ENCODE measurements around the gene LRRC52.

GRCh38 chr1:165512816-165513215, 31.0 kb upstream of the LRRC52 start:
- TF ChIP-seq MCM7 (IDR thresholded peaks at IDR 0.05) (no peak), U2AF2 (optimal IDR thresholded peaks at IDR 0.05; ENCODE audit: low read depth, low read length) (no peak), ZZZ3 (IDR thresholded peaks at IDR 0.05) (no peak), NFXL1 (CRISPR knock-in tag; IDR thresholded peaks at IDR 0.05) (no peak), RCOR1 (IDR thresholded peaks at IDR 0.05; ENCODE audit: borderline replicate concordance in 1 of 2, low read depth in 2 of 2, low read length in 2 of 2) (no peak), E4F1 (CRISPR knock-in tag; IDR thresholded peaks at IDR 0.05; ENCODE audit: borderline replicate concordance) (no peak), CTCF (IDR thresholded peaks at IDR 0.05 in 2 of 3, conservative IDR thresholded peaks at IDR 0.05 in 1 of 3; ENCODE audit: insufficient read depth in 2 of 3, low read depth in 1 of 3, low read length in 3 of 3) (no peak), HMGXB4 (CRISPR knock-in tag; IDR thresholded peaks at IDR 0.05) (no peak), CBFA2T2 (conservative IDR thresholded peaks at IDR 0.05) (no peak)
- TF ChIP-seq, protein P1, sequence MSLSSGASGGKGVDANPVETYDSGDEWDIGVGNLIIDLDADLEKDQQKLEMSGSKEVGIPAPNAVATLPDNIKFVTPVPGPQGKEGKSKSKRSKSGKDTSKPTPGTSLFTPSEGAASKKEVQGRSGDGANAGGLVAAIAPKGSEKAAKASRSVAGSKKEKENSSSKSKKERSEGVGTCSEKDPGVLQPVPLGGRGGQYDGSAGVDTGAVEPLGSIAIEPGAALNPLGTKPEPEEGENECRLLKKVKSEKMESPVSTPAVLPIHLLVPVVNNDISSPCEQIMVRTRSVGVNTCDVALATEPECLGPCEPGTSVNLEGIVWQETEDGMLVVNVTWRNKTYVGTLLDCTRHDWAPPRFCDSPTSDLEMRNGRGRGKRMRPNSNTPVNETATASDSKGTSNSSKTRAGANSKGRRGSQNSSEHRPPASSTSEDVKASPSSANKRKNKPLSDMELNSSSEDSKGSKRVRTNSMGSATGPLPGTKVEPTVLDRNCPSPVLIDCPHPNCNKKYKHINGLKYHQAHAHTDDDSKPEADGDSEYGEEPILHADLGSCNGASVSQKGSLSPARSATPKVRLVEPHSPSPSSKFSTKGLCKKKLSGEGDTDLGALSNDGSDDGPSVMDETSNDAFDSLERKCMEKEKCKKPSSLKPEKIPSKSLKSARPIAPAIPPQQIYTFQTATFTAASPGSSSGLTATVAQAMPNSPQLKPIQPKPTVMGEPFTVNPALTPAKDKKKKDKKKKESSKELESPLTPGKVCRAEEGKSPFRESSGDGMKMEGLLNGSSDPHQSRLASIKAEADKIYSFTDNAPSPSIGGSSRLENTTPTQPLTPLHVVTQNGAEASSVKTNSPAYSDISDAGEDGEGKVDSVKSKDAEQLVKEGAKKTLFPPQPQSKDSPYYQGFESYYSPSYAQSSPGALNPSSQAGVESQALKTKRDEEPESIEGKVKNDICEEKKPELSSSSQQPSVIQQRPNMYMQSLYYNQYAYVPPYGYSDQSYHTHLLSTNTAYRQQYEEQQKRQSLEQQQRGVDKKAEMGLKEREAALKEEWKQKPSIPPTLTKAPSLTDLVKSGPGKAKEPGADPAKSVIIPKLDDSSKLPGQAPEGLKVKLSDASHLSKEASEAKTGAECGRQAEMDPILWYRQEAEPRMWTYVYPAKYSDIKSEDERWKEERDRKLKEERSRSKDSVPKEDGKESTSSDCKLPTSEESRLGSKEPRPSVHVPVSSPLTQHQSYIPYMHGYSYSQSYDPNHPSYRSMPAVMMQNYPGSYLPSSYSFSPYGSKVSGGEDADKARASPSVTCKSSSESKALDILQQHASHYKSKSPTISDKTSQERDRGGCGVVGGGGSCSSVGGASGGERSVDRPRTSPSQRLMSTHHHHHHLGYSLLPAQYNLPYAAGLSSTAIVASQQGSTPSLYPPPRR (CRISPR knock-in tag; IDR thresholded peaks at IDR 0.05; ENCODE audit: borderline replicate concordance), result no peak
